GM15510 (cell line): ENCODE data around the gene ANO4.

Experiments used
- POLR2A ChIP-seq: IDR thresholded peaks from 3 replicates; pipeline ENCODE4 v1.6.1; 2011; ENCODE audit warnings: borderline replicate concordance; ENCODE audit not compliant: insufficient read length; ENCODE audit errors: extremely low read depth

The ANO4 gene

GRCh38 chr12:101168001-101168400 lies 373.4 kb downstream of the ANO4 start:
- no peak for TF ChIP-seq POLR2A

- no peak for TF ChIP-seq POLR2A
Measured at GRCh38 chr12:101172316-101172715, 377.7 kb downstream of the ANO4 start.

- TF ChIP-seq POLR2A, result no peak
Measured at GRCh38 chr12:101173197-101173749, 378.7 kb downstream of the ANO4 start.

GRCh38 chr12:101174541-101174940 lies 380.0 kb downstream of the ANO4 start:
- no peak for TF ChIP-seq POLR2A
